Thymus (tissue), 11 donors: ENCODE results near the gene DPF1. TPM values are rescaled to one million over a fixed set of nuclear protein-coding genes. Genes with fewer than 3 reads are reported as not detected.

Experiments
- DNase-seq, 9 donors: peaks; one replicate each; pipeline ENCODE4 v3.0.0-alpha.2; 2013; ENCODE audit warnings: low spot score in 9 of 9, low read depth in 6 of 9, missing footprints in 1 of 9
- H3K27ac ChIP-seq, 2 donors: one replicate each; pipeline ENCODE4 v1.5.1; 2013; ENCODE audit warnings: control low read depth in 1 of 2, low read depth in 1 of 2, low read length in 1 of 2, mild to moderate bottlenecking in 1 of 2, moderate library complexity in 1 of 2
- H3K27me3 ChIP-seq, 2 donors: one replicate each; pipeline ENCODE4 v1.5.1; 2013; ENCODE audit warnings: low read length in 1 of 2; ENCODE audit not compliant: control insufficient read depth in 2 of 2, insufficient read depth in 1 of 2
- H3K36me3 ChIP-seq, 2 donors: one replicate each; pipeline ENCODE4 v1.5.1; 2013; ENCODE audit warnings: low read length in 1 of 2, mild to moderate bottlenecking in 1 of 2, moderate library complexity in 1 of 2; ENCODE audit not compliant: control insufficient read depth in 2 of 2, insufficient read depth in 2 of 2
- H3K4me1 ChIP-seq, 2 donors: one replicate each; pipeline ENCODE4 v1.5.1; 2013; ENCODE audit warnings: low read length in 2 of 2; ENCODE audit not compliant: control insufficient read depth in 2 of 2, insufficient read depth in 2 of 2
- H3K4me3 ChIP-seq, 2 donors: one replicate each; pipeline ENCODE4 v1.5.1; 2013; ENCODE audit warnings: low read length in 2 of 2, control low read depth in 1 of 2, mild to moderate bottlenecking in 1 of 2
- H3K9me3 ChIP-seq, 2 donors: one replicate each; pipeline ENCODE4 v1.5.1; 2013; ENCODE audit warnings: low read length in 1 of 2, mild to moderate bottlenecking in 1 of 2; ENCODE audit not compliant: control insufficient read depth in 2 of 2, insufficient read depth in 1 of 2
- WGBS: extraction: QIAGEN DNeasy Blood & Tissue Kit; methylation state at CpG from one replicate; pipeline ENCODE4 v1.1.7; 2013; 5-methylcytosine and 5-hydroxymethylcytosine counted together
- polyA plus RNA-seq: library from polyadenylated mRNA; stranded (reverse); fragments of 200-250 nt; gene quantifications from one replicate; pipeline ENCODE4 v1.2.3, GENCODE V29; 2013
- total RNA-seq: library from RNA; stranded (reverse); fragments of 120-200 nt; gene quantifications from one replicate; pipeline ENCODE4 v1.2.4, GENCODE V29; 2013
- donor health status: healthy.

DPF1 gene
- total and polyA plus RNA-seq, 2 donors: 0.09 to 0.24 TPM

DNA sequence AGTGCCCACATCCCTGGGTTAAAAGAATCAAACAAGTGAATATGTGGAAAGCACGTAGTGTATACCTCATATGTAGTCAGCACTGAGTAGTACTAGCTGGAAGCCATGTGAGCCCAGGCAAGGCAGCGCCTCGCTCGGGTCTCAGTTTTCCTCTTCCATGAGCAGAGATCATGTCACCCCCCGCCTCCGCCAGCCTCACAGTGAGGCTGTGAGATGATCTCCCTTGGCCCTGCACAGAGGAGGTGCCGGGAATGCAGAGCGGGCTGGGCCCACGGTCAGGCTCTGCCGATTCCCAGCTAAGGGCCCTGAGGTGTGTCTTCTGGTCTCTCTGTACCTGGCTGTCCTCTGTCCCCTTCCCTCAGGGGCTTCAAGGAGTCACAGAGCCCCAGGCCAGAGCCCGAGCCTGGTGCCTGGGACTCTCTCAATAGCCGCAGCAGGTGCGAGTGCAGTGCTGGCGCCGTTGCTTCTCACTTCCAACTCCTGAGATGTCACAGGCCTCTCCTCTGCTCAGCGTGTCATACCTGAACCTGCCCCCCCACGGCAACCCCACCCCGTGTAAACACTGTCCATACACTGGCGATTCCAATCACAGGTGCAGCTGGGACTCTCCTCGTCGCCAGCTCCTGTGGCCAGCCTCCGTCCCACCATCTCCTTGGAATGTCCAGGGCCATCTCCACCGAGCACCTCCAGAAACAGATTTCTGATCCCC is 26.9 kb downstream of the DPF1 start:
- H3K4me1 ChIP-seq: peaks cover 6 to 7% of the 10 kb centered on the region in 2 donors
- H3K27ac ChIP-seq: no peak overlapping the region
- no peak for DNase-seq
- peaks cover 0 to 7% of the 10 kb centered on the region in 2 donors for H3K36me3 ChIP-seq
- no peaks in the 10 kb centered on the region for H3K27me3 ChIP-seq
- 98% methylated on average over 23 of the region's 23 CpGs for WGBS
- no peak overlapping the region for H3K4me3 ChIP-seq
- no peaks in the 10 kb centered on the region for H3K9me3 ChIP-seq

- DNase-seq: no peak
- Histone ChIP-seq H3K27ac (no peak overlapping the region), H3K9me3 (no peaks in the 10 kb centered on the region), H3K27me3 (no peaks in the 10 kb centered on the region), H3K4me1 (peaks cover 6 to 7% of the 10 kb centered on the region in 2 donors), H3K36me3 (peaks cover 0 to 7% of the 10 kb centered on the region in 2 donors), H3K4me3 (no peak overlapping the region)
- 99% methylated on average over 13 of the region's 13 CpGs for WGBS
Observed at GRCh38 chr19:38196245-38196837, 27.7 kb downstream of the DPF1 start.

- Histone ChIP-seq H3K9me3 (no peaks in the 10 kb centered on the region), H3K27me3 (no peaks in the 10 kb centered on the region), H3K4me1 (peaks cover 6 to 9% of the 10 kb centered on the region in 2 donors), H3K36me3 (peaks cover 0 to 7% of the 10 kb centered on the region in 2 donors), H3K4me3 (no peak overlapping the region), H3K27ac (no peak overlapping the region)
- no peak for DNase-seq
- WGBS: 97% methylated on average over 10 of the region's 10 CpGs
Observed at GRCh38 chr19:38195237-38195636, 28.8 kb downstream of the DPF1 start.

GRCh38 chr19:38194061-38194701 is 29.8 kb downstream of the DPF1 start:
- no peaks in the 10 kb centered on the region for H3K9me3 ChIP-seq
- H3K27me3 ChIP-seq: no peaks in the 10 kb centered on the region
- H3K36me3 ChIP-seq: peaks cover 0 to 12% of the 10 kb centered on the region in 2 donors
- 75% methylated on average over 13 of the region's 13 CpGs for WGBS
- peak in 1 of 9 donors; percentile 10 for DNase-seq
- peaks cover 10 to 18% of the 10 kb centered on the region in 2 donors for H3K4me1 ChIP-seq
- H3K27ac ChIP-seq: no peak overlapping the region
- H3K4me3 ChIP-seq: no peak overlapping the region

GRCh38 chr19:38193445-38193844 is 30.6 kb downstream of the DPF1 start:
- DNase-seq: no peak
- H3K9me3 ChIP-seq: no peaks in the 10 kb centered on the region
- WGBS: 98% methylated on average over 29 of the region's 29 CpGs
- H3K4me1 ChIP-seq: peaks cover 12 to 20% of the 10 kb centered on the region in 2 donors
- H3K27me3 ChIP-seq: no peaks in the 10 kb centered on the region
- H3K36me3 ChIP-seq: peaks cover 0 to 12% of the 10 kb centered on the region in 2 donors
- H3K4me3 ChIP-seq: no peak overlapping the region
- H3K27ac ChIP-seq: no peak overlapping the region

GRCh38 chr19:38191747-38192146 is 32.3 kb downstream of the DPF1 start:
- H3K27ac ChIP-seq: no peak overlapping the region
- no peak overlapping the region for H3K4me3 ChIP-seq
- H3K36me3 ChIP-seq: peaks cover 0 to 12% of the 10 kb centered on the region in 2 donors
- 97% methylated on average over 13 of the region's 13 CpGs for WGBS
- H3K27me3 ChIP-seq: no peaks in the 10 kb centered on the region
- H3K9me3 ChIP-seq: no peaks in the 10 kb centered on the region
- no peak for DNase-seq
- H3K4me1 ChIP-seq: peaks cover 12 to 20% of the 10 kb centered on the region in 2 donors

- Histone ChIP-seq H3K9me3 (no peaks in the 10 kb centered on the region), H3K36me3 (peaks cover 0 to 12% of the 10 kb centered on the region in 2 donors), H3K4me1 (peaks cover 12 to 20% of the 10 kb centered on the region in 2 donors), H3K27me3 (no peaks in the 10 kb centered on the region), H3K4me3 (no peak overlapping the region), H3K27ac (no peak overlapping the region)
- no peak for DNase-seq
- 91% methylated on average over 6 of the region's 6 CpGs for WGBS
Observed at GRCh38 chr19:38190793-38191192, 33.2 kb downstream of the DPF1 start.

- H3K4me3 ChIP-seq: no peak overlapping the region
- peaks cover 0 to 11% of the 10 kb centered on the region in 2 donors for H3K36me3 ChIP-seq
- no peak for DNase-seq
- no peak overlapping the region for H3K27ac ChIP-seq
- H3K4me1 ChIP-seq: peaks cover 12 to 20% of the 10 kb centered on the region in 2 donors
- H3K9me3 ChIP-seq: no peaks in the 10 kb centered on the region
- H3K27me3 ChIP-seq: no peaks in the 10 kb centered on the region
- 94% methylated on average over 6 of the region's 6 CpGs for WGBS
Observed at GRCh38 chr19:38190061-38190460, 34.0 kb downstream of the DPF1 start.

GRCh38 chr19:38185562-38185961 is 38.5 kb downstream of the DPF1 start:
- Histone ChIP-seq H3K4me1 (peaks cover 6 to 11% of the 10 kb centered on the region in 2 donors), H3K9me3 (peaks cover 0 to 1% of the 10 kb centered on the region in 2 donors), H3K4me3 (no peak overlapping the region), H3K36me3 (peaks cover 4 to 9% of the 10 kb centered on the region in 2 donors), H3K27me3 (no peaks in the 10 kb centered on the region), H3K27ac (no peak overlapping the region)
- no peak for DNase-seq
- WGBS: 96% methylated on average over 10 of the region's 10 CpGs
